Neural cell (in vitro differentiated cells): ENCODE measurements around the gene FAM210B. TPM values are rescaled to one million over a fixed set of nuclear protein-coding genes. Genes with fewer than 3 reads are reported as not detected.
A peak's percentile ranks its signal among the peaks of the same experiment; 100 is the strongest.

ENCODE experiments used
- H2AFZ ChIP-seq: fragments of 200-600, 300-800 bp; sonication (generic), shearing (Covaris generic); 2 replicates; pipeline ENCODE4 v1.6.0; 2014; ENCODE audit warnings: low read depth, mild to moderate bottlenecking, antibody characterized with exemption, low read length, moderate library complexity
- H3F3A ChIP-seq: fragments of 200-600 bp; shearing (Covaris generic); 2 replicates; pipeline ENCODE4 v1.6.1; 2016; ENCODE audit warnings: mild to moderate bottlenecking, moderate library complexity, mixed read lengths, antibody characterized with exemption, low read length; ENCODE audit not compliant: insufficient read depth, poor library complexity, severe bottlenecking
- H3K27ac ChIP-seq: fragments of 200-600, 300-800 bp; sonication (generic), shearing (Covaris generic); 2 replicates; pipeline ENCODE4 v1.5.1; 2014; ENCODE audit warnings: mild to moderate bottlenecking, low read length, moderate library complexity
- H3K27me3 ChIP-seq: fragments of 300-800, 200-600 bp; sonication (generic), shearing (Covaris generic); 2 replicates; pipeline ENCODE4 v1.6.0; 2014; ENCODE audit warnings: mild to moderate bottlenecking, low read depth, low read length, moderate library complexity; ENCODE audit not compliant: insufficient read depth
- H3K36me3 ChIP-seq: fragments of 300-800, 200-600 bp; sonication (generic), shearing (Covaris generic); 2 replicates; pipeline ENCODE4 v1.5.1; 2014; ENCODE audit warnings: mild to moderate bottlenecking, antibody characterized with exemption, low read length, moderate library complexity; ENCODE audit not compliant: insufficient read depth
- H3K4me2 ChIP-seq: fragments of 300-800, 200-600 bp; sonication (generic), shearing (Covaris generic); 2 replicates; pipeline ENCODE4 v1.6.0; 2014; ENCODE audit warnings: mild to moderate bottlenecking, low read length
- H3K4me3 ChIP-seq: fragments of 300-800, 200-600 bp; sonication (generic), shearing (Covaris generic); 2 replicates; pipeline ENCODE4 v1.5.1; 2014; ENCODE audit warnings: mild to moderate bottlenecking, low read length, moderate library complexity
- H3K79me2 ChIP-seq: fragments of 200-600 bp; shearing (Covaris generic); replicated peaks from 2 replicates; pipeline ENCODE4 v1.6.0; 2014; ENCODE audit warnings: mild to moderate bottlenecking, low read length, moderate library complexity; ENCODE audit not compliant: insufficient read depth
- H3K9ac ChIP-seq: fragments of 300-800, 200-600 bp; sonication (generic), shearing (Covaris generic); 2 replicates; pipeline ENCODE4 v1.6.1; 2016; ENCODE audit warnings: mild to moderate bottlenecking, low read length, mixed read lengths
- H3K9me2 ChIP-seq: fragments of 200-600 bp; shearing (Covaris generic); 2 replicates; pipeline ENCODE4 v1.6.1; 2016; ENCODE audit warnings: mild to moderate bottlenecking, low read length, mixed read lengths; ENCODE audit not compliant: insufficient read depth
- H3K9me3 ChIP-seq: fragments of 200-600, 300-800 bp; sonication (generic), shearing (Covaris generic); 2 replicates; pipeline ENCODE4 v1.6.1; 2016; ENCODE audit warnings: mild to moderate bottlenecking, mixed run types, low read length, moderate library complexity, mixed read lengths
- H4K20me1 ChIP-seq: fragments of 200-600 bp; shearing (Covaris generic); 2 replicates; pipeline ENCODE4 v1.6.1; 2016; ENCODE audit warnings: mild to moderate bottlenecking, mixed run types; ENCODE audit not compliant: insufficient read depth
- CTCF ChIP-seq: fragments of 450-650 bp; IDR thresholded peaks from 2 replicates; pipeline ENCODE4 v1.5.1; 2014; ENCODE audit warnings: antibody characterized with exemption, mild to moderate bottlenecking, moderate library complexity; ENCODE audit not compliant: poor library complexity, severe bottlenecking
- EP300 ChIP-seq: fragments of 450-650 bp; conservative IDR thresholded peaks from 2 replicates; pipeline ENCODE4 v1.6.1; 2014; ENCODE audit warnings: antibody characterized with exemption, mild to moderate bottlenecking, moderate library complexity; ENCODE audit not compliant: poor library complexity, severe bottlenecking
- EZH2 ChIP-seq: fragments of 200-600, 300-800 bp; shearing (Covaris generic), sonication (generic); IDR thresholded peaks from 2 replicates; pipeline ENCODE4 v1.6.1; 2014; ENCODE audit warnings: antibody characterized with exemption, low read length, borderline replicate concordance, mild to moderate bottlenecking; ENCODE audit not compliant: insufficient read depth, poor library complexity, severe bottlenecking
- MXI1 ChIP-seq: fragments of 450-650 bp; conservative IDR thresholded peaks from 2 replicates; pipeline ENCODE4 v1.6.1; 2014; ENCODE audit warnings: antibody characterized with exemption, mild to moderate bottlenecking; ENCODE audit not compliant: poor library complexity, severe bottlenecking
- POLR2AphosphoS5 ChIP-seq: IDR thresholded peaks from 2 replicates; pipeline ENCODE4 v1.6.1; 2012
- RAD21 ChIP-seq: fragments of 450-650 bp; conservative IDR thresholded peaks from 2 replicates; pipeline ENCODE4 v1.6.1; 2014; ENCODE audit warnings: antibody characterized with exemption, mild to moderate bottlenecking, moderate library complexity
- REST ChIP-seq: IDR thresholded peaks from 2 replicates; pipeline ENCODE4 v1.6.1; 2012; ENCODE audit warnings: borderline replicate concordance
- SMC3 ChIP-seq: fragments of 450-650 bp; conservative IDR thresholded peaks from 2 replicates; pipeline ENCODE4 v1.6.1; 2014; ENCODE audit warnings: antibody characterized with exemption, mild to moderate bottlenecking, moderate library complexity; ENCODE audit not compliant: poor library complexity
- TAF1 ChIP-seq: IDR thresholded peaks from 2 replicates; pipeline ENCODE4 v1.6.1; 2012; ENCODE audit warnings: low read depth
- polyA plus RNA-seq: library from polyadenylated mRNA; depleted of rRNA; stranded (reverse); fragments of >200 nt; gene quantifications from 2 replicates; pipeline ENCODE4 v1.2.3, GENCODE V29; 2014

The FAM210B gene
- polyA plus RNA-seq, 1 donor from 2014 or later: 6.6 TPM

GRCh38 chr20:56360133-56360907 lies 1.5 kb downstream of the FAM210B start:
- no peak overlapping the region for H3K9ac ChIP-seq

GRCh38 chr20:56360908-56361205 lies 2.1 kb downstream of the FAM210B start:
- H3K27ac ChIP-seq: no peak overlapping the region
- H3F3A ChIP-seq: no peaks in the 10 kb centered on the region
- H3K9me2 ChIP-seq: no peaks in the 10 kb centered on the region
- no peaks in the 10 kb centered on the region for H3K36me3 ChIP-seq
- H3K9ac ChIP-seq: no peak overlapping the region
- H2AFZ ChIP-seq: no peak overlapping the region
- no peaks in the 10 kb centered on the region for H3K27me3 ChIP-seq
- H4K20me1 ChIP-seq: no peaks in the 10 kb centered on the region
- no peaks in the 10 kb centered on the region for H3K9me3 ChIP-seq
- no peaks in the 10 kb centered on the region for H3K79me2 ChIP-seq
- H3K4me3 ChIP-seq: no peak overlapping the region
- H3K4me2 ChIP-seq: no peak overlapping the region
- TF ChIP-seq REST (no peak), POLR2AphosphoS5 (no peak), CTCF (no peak), TAF1 (no peak), EZH2 (no peak), RAD21 (no peak)

More at GRCh38 chr20:56360133-56360907, 1.5 kb downstream of the FAM210B start:
- Histone ChIP-seq H3K4me3 (peak overlapping the region; percentile 82), H3K9me3 (no peaks in the 10 kb centered on the region), H3K27ac (no peak overlapping the region), H3K79me2 (no peaks in the 10 kb centered on the region), H4K20me1 (no peaks in the 10 kb centered on the region), H2AFZ (no peak overlapping the region), H3K36me3 (no peaks in the 10 kb centered on the region), H3K9me2 (no peaks in the 10 kb centered on the region), H3K4me2 (no peak overlapping the region), H3K27me3 (no peaks in the 10 kb centered on the region), H3F3A (no peaks in the 10 kb centered on the region)
- no peak for TF ChIP-seq CTCF
- no peak for TF ChIP-seq MXI1
- no peak for TF ChIP-seq TAF1
- TF ChIP-seq POLR2AphosphoS5: no peak
- no peak for TF ChIP-seq EP300
- TF ChIP-seq EZH2: no peak
- TF ChIP-seq REST: no peak
- no peak for TF ChIP-seq SMC3
- no peak for TF ChIP-seq RAD21
